Kidney epithelial cell (primary cell): Measurements from ENCODE around the gene CBFA2T2. TPM values are rescaled to one million over a fixed set of nuclear protein-coding genes. Genes with fewer than 3 reads are reported as not detected.

ENCODE experiments used
- DNase-seq: peaks from one replicate; pipeline ENCODE4 v3.0.0-alpha.2; 2010; ENCODE audit warnings: low read depth
- H3K27me3 ChIP-seq: 2 replicates; pipeline ENCODE4 v1.6.0; 2011; ENCODE audit warnings: low read length; ENCODE audit not compliant: control insufficient read depth, insufficient read depth
- H3K36me3 ChIP-seq: 2 replicates; pipeline ENCODE4 v1.5.1; 2011; ENCODE audit warnings: low read length; ENCODE audit not compliant: control insufficient read depth, insufficient read depth
- H3K4me3 ChIP-seq: 2 replicates; pipeline ENCODE4 v1.5.1; 2011; ENCODE audit warnings: low read depth, mild to moderate bottlenecking, control low read depth, low read length
- CTCF ChIP-seq: IDR thresholded peaks from 2 replicates; pipeline ENCODE4 v1.5.1; 2011; ENCODE audit warnings: mild to moderate bottlenecking, moderate library complexity, low read length, control low read depth, inconsistent platforms; ENCODE audit not compliant: insufficient read depth, poor library complexity, severe bottlenecking
- total RNA-seq: library from RNA; depleted of rRNA; stranded (reverse); fragments of >200 nt; gene quantifications from 2 replicates; pipeline ENCODE4 v1.2.3, GENCODE V29; 2015

CBFA2T2 gene
- total RNA-seq, 1 donor from 2014 or later: 13.4 TPM

GRCh38 chr20:33606118-33606771 is 116.3 kb downstream of the CBFA2T2 start:
- TF ChIP-seq CTCF: no peak
- Histone ChIP-seq H3K36me3 (peaks cover 2% of the 10 kb centered on the region), H3K27me3 (no peaks in the 10 kb centered on the region), H3K4me3 (no peak overlapping the region)
- no peak for DNase-seq

GRCh38 chr20:33609504-33609903 is 119.6 kb downstream of the CBFA2T2 start:
- H3K36me3 ChIP-seq: peaks cover 2% of the 10 kb centered on the region
- H3K4me3 ChIP-seq: no peak overlapping the region
- TF ChIP-seq CTCF: no peak

GRCh38 chr20:33611106-33611505 is 121.2 kb downstream of the CBFA2T2 start:
- no peaks in the 10 kb centered on the region for H3K27me3 ChIP-seq
- peaks cover 2% of the 10 kb centered on the region for H3K36me3 ChIP-seq
- no peak for DNase-seq
- no peak overlapping the region for H3K4me3 ChIP-seq
- TF ChIP-seq CTCF: no peak

More at GRCh38 chr20:33609504-33609903, 119.6 kb downstream of the CBFA2T2 start:
- DNase-seq: no peak
- H3K27me3 ChIP-seq: no peaks in the 10 kb centered on the region

GRCh38 chr20:33612001-33612400 is 122.1 kb downstream of the CBFA2T2 start:
- no peaks in the 10 kb centered on the region for H3K27me3 ChIP-seq
- TF ChIP-seq CTCF: no peak
- H3K4me3 ChIP-seq: no peak overlapping the region
- H3K36me3 ChIP-seq: peaks cover 2% of the 10 kb centered on the region
- no peak for DNase-seq

- DNase-seq: no peak
- H3K36me3 ChIP-seq: peaks cover 5% of the 10 kb centered on the region
- no peaks in the 10 kb centered on the region for H3K27me3 ChIP-seq
- no peak overlapping the region for H3K4me3 ChIP-seq
- TF ChIP-seq CTCF: no peak
These were observed 132.0 kb downstream of the CBFA2T2 start for GRCh38 chr20:33621717-33622400.
